Hepatocyte (in vitro differentiated cells): ENCODE results near the gene RNLS.

Source experiments
- EZH2 ChIP-seq: fragments of 200-600 bp; sonication (generic); IDR thresholded peaks from 2 replicates; pipeline ENCODE4 v1.6.1; 2016; ENCODE audit warnings: antibody characterized with exemption, mild to moderate bottlenecking, borderline replicate concordance
- EZH2phosphoT487 ChIP-seq: fragments of 200-600 bp; sonication (generic); IDR thresholded peaks from one replicate; pipeline ENCODE4 v1.6.1; 2018; ENCODE audit warnings: antibody characterized with exemption, mild to moderate bottlenecking, low read depth, moderate library complexity; ENCODE audit not compliant: unreplicated experiment, severe bottlenecking
- TF ChIP-seq, protein P1 (sequence below): fragments of 200-600 bp; sonication (generic); IDR thresholded peaks from 2 replicates; pipeline ENCODE4 v1.5.1; 2016; ENCODE audit warnings: antibody characterized with exemption, mild to moderate bottlenecking; ENCODE audit not compliant: poor library complexity

DNA sequence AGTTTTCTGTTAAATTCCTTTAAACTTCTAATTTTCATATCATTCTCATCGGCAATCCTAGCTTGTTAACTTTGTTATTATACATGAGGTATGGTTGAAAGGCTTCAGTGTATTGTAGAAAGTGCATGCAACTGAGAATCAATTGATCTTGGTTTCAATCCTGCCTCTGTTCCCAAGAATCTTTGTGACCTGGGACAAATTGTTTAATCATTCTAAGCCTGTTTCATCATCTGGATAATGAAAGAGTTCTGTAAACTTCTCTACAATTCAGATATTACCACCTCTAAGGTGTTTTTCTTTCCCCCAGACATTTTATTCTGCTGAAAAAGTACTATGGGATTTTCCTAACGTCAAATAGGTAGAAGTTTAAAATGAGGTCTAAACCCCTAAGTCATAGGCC lies 179.0 kb downstream of the RNLS start:
- TF ChIP-seq, protein P1, sequence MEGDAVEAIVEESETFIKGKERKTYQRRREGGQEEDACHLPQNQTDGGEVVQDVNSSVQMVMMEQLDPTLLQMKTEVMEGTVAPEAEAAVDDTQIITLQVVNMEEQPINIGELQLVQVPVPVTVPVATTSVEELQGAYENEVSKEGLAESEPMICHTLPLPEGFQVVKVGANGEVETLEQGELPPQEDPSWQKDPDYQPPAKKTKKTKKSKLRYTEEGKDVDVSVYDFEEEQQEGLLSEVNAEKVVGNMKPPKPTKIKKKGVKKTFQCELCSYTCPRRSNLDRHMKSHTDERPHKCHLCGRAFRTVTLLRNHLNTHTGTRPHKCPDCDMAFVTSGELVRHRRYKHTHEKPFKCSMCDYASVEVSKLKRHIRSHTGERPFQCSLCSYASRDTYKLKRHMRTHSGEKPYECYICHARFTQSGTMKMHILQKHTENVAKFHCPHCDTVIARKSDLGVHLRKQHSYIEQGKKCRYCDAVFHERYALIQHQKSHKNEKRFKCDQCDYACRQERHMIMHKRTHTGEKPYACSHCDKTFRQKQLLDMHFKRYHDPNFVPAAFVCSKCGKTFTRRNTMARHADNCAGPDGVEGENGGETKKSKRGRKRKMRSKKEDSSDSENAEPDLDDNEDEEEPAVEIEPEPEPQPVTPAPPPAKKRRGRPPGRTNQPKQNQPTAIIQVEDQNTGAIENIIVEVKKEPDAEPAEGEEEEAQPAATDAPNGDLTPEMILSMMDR: no peak
- TF ChIP-seq EZH2 (no peak), EZH2phosphoT487 (no peak)
